Astrocyte (in vitro differentiated cells and primary cell): ENCODE measurements around the gene SHC3.

Source experiments
- CTCF ChIP-seq: IDR thresholded peaks from 2 replicates; pipeline ENCODE4 v1.5.1; 2011; ENCODE audit warnings: low read depth, mild to moderate bottlenecking, inconsistent platforms, low read length, moderate library complexity; ENCODE audit not compliant: insufficient read depth
- EZH2 ChIP-seq: IDR thresholded peaks from 2 replicates; pipeline ENCODE4 v1.6.1; 2012; ENCODE audit warnings: mild to moderate bottlenecking, low read length, inconsistent platforms; ENCODE audit not compliant: insufficient read depth

- TF ChIP-seq CTCF (no peak), EZH2 (no peak)
Measured at GRCh38 chr9:88998911-88999310, 179.7 kb downstream of the SHC3 start.
